Nephron progenitor cell (in vitro differentiated cells): ENCODE results near the gene SEPTIN3.

Experiments used
- DNase-seq: peaks from one replicate; pipeline ENCODE4 v3.0.0; 2021
- H3K27ac Mint-ChIP-seq: 2 replicates; pipeline ENCODE4 v1.8.0; 2021; ENCODE audit warnings: mild to moderate bottlenecking, moderate library complexity, mixed read lengths
- H3K27me3 Mint-ChIP-seq: 2 replicates; pipeline ENCODE4 v1.8.0; 2021; ENCODE audit warnings: mild to moderate bottlenecking, low read depth, mixed read lengths; ENCODE audit not compliant: poor library complexity
- H3K36me3 Mint-ChIP-seq: 2 replicates; pipeline ENCODE4 v1.8.0; 2021; ENCODE audit warnings: low read depth, mixed read lengths
- H3K4me1 Mint-ChIP-seq: 2 replicates; pipeline ENCODE4 v1.8.0; 2021; ENCODE audit warnings: mixed read lengths
- H3K4me3 Mint-ChIP-seq: 2 replicates; pipeline ENCODE4 v1.8.0; 2021; ENCODE audit warnings: mild to moderate bottlenecking, moderate library complexity, mixed read lengths
- H3K9me3 Mint-ChIP-seq: 2 replicates; pipeline ENCODE4 v1.8.0; 2021; ENCODE audit warnings: mild to moderate bottlenecking, moderate library complexity, mixed read lengths
- TF ChIP-seq, protein P1 (sequence below): fragments of 200-600 bp; sonication (generic); IDR thresholded peaks from 2 replicates; pipeline ENCODE4 v1.5.0; 2021; ENCODE audit warnings: antibody characterized with exemption

Gene SEPTIN3

DNA sequence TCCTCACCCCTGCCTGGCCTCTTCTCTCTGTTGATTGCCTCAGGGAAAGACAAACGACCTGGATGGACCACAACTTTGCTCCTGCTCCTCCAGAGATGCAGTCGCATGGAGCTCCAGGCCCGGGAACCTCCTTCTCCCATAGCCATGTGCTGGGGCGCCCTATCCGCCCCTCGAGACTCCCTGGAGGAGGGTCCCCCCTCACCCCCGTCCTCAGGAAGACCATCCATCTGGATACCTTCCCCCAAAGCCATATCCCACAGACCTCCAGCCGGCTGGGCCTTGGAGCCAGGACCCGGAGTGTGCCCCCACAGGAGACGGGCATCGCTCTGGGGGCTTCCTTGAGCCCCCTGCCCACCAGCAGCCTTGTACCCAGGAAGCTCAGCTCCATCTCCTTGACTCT lies 2.2 kb downstream of the SEPTIN3 start:
- H3K36me3 Mint-ChIP-seq, result no peaks in the 10 kb centered on the region
- TF ChIP-seq, protein P1, sequence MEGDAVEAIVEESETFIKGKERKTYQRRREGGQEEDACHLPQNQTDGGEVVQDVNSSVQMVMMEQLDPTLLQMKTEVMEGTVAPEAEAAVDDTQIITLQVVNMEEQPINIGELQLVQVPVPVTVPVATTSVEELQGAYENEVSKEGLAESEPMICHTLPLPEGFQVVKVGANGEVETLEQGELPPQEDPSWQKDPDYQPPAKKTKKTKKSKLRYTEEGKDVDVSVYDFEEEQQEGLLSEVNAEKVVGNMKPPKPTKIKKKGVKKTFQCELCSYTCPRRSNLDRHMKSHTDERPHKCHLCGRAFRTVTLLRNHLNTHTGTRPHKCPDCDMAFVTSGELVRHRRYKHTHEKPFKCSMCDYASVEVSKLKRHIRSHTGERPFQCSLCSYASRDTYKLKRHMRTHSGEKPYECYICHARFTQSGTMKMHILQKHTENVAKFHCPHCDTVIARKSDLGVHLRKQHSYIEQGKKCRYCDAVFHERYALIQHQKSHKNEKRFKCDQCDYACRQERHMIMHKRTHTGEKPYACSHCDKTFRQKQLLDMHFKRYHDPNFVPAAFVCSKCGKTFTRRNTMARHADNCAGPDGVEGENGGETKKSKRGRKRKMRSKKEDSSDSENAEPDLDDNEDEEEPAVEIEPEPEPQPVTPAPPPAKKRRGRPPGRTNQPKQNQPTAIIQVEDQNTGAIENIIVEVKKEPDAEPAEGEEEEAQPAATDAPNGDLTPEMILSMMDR, result no peak
- no peak for DNase-seq

DNA sequence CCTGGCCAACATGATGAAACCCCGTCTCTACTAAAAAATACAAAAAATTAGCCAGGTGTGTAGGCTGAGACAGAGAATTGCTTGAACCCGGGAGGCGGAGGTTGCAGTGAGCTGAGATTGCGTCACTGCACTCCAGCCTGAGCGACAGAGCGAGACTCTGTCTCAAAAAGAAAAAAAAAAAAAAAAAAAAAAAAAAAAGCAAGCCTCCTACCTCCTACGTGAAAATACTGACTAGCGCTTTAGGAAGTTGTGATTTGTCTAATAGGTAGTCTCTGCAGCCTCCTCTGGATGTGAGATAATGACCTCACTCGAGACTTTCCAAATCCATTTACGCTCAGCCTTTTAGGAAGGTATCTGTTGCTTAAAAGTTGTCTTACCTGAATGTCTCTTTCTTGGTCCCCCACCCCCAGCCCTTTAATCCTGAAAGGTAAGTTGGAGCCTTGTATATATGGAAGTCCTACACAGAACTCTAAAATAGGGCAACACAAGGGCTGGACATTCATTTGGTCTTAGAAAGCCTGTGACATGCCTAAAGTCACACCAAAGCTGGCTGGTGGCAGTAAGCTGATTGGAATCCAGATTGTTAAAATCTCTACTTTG lies 5.5 kb downstream of the SEPTIN3 start:
- Mint-ChIP-seq H3K27ac (no peak overlapping the region), H3K27me3 (peaks cover 75% of the 10 kb centered on the region), H3K4me1 (peaks cover 45% of the 10 kb centered on the region), H3K36me3 (no peaks in the 10 kb centered on the region), H3K9me3 (peaks cover 4% of the 10 kb centered on the region), H3K4me3 (no peak overlapping the region)
- TF ChIP-seq, protein P1, result no peak
- DNase-seq, result no peak

More for the DNA sequence above, 2.2 kb downstream of the SEPTIN3 start:
- Mint-ChIP-seq H3K9me3 (peaks cover 4% of the 10 kb centered on the region), H3K4me3 (no peak overlapping the region), H3K27ac (no peak overlapping the region), H3K4me1 (peaks cover 54% of the 10 kb centered on the region), H3K27me3 (peaks cover 60% of the 10 kb centered on the region)

DNA sequence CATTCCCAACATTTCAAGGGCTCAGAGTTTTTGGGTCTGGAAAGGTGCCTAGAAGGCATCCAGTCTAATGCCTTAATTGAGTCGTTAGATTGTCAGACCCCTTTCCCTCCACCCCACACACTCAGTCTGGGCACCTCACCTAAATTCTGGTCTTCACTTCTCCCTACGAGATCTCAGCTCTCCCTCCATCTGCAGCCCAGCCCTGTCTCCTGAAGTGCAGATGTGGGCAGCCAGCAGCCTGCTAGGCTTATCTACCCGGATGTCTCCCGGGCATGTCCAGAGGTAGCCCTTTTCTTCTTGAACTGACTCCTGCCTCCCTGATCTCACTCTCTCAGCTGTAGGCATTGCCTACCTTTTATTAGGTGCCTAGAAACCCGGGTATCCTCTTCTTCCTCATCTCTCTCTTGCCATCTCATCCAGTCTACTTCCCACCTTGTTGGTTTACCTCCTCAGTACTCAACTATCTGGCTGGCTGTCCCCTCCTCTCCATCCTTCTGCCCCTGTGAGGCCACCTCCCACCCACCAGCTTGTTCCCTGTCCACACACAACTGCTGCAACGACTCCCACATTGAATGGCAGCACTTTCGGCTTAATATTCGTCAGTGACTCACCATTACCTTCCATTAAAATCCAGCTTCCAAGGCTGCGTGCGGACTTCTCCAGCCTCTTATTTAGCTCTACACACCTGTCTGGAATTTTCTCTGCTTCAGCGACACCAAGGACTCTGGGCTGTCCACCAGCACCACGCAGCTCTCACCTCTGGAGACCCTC lies 6.2 kb downstream of the SEPTIN3 start:
- Mint-ChIP-seq H3K4me1 (peaks cover 38% of the 10 kb centered on the region), H3K4me3 (peak overlapping the region; percentile 76), H3K36me3 (no peaks in the 10 kb centered on the region), H3K27me3 (peaks cover 70% of the 10 kb centered on the region), H3K27ac (no peak overlapping the region), H3K9me3 (peaks cover 4% of the 10 kb centered on the region)
- no peak for DNase-seq
- TF ChIP-seq, protein P1, result no peak

DNA sequence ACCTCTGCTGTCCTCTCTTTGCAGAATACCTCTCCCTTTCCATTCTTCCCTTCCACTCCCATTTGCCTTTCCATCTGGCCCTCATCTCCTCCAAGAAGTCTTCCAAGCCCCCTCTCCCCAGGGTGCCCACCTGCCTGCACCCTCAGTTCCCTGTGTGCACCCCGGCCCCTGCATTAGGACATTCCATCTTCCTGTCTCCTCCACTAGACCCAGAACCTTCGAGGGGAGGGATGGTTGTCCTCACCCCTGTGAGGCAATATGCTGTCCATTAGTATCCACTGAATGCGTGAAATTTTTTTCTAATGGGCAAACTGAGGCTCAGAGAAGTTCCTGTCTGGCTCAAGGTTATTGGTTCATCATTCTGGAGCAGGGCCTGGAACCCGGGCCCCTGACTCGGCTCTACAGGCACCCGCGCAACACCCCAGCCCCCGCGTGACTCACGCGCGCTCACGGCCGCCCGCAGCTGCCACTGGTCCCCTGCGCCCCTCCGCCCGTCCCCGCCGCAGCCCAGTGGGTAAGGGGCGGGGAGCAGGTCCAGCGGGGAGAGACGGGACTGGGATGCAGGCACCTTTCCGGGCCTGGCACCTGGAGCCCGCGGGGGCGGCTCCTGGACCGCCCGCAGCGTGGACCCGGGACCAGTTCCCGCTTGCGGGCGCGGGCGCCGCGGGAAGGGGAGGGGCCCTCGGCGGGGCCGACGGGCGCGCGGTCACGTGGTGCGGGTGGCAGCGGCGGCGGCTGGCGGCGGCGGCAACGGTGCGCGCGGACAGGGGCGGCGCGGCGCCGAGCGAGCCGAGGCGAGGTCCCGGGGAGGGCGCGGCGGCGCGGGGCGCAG lies 7.0 kb downstream of the SEPTIN3 start:
- peak; percentile 81 for DNase-seq
- Mint-ChIP-seq H3K27ac (no peak overlapping the region), H3K27me3 (peaks cover 66% of the 10 kb centered on the region), H3K4me1 (peaks cover 33% of the 10 kb centered on the region), H3K36me3 (no peaks in the 10 kb centered on the region), H3K4me3 (peak overlapping the region; percentile 76), H3K9me3 (peaks cover 4% of the 10 kb centered on the region)
- TF ChIP-seq, protein P1, result no peak

DNA sequence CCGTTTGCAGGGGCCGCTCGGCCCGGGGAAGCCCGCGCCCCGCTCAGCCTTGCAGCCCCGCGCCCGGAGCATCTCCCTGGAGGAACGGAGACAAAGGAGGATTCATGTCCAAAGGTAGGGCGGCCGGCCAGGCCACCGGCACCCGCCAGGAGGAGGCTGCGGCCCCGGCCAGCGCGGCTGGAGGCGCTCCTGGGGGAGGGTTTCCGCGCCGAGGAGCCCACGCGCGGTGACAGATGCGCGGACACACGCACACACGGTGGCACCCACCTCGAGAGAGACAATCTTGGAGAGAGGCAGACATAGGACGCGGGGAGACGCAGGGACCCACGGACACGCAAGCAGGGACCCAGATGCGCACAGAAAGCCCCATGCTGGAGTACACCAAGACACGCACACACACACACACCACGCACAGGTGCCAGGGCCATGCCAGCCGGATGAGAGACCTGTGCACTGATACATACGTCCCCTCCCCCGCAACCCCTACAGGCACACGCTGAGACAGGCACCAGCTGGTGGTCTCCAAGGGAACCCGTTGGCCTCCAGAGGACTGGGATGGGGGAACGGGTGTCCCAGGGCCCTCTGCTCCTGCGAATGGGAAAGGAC lies 7.8 kb downstream of the SEPTIN3 start:
- H3K9me3 Mint-ChIP-seq, result peaks cover 4% of the 10 kb centered on the region
- H3K4me3 Mint-ChIP-seq, result peak overlapping the region; percentile 80
- H3K27me3 Mint-ChIP-seq, result peaks cover 61% of the 10 kb centered on the region
- TF ChIP-seq, protein P1, result no peak
- H3K27ac Mint-ChIP-seq, result no peak overlapping the region
- H3K36me3 Mint-ChIP-seq, result no peaks in the 10 kb centered on the region
- peak; percentile 37 for DNase-seq
- H3K4me1 Mint-ChIP-seq, result peaks cover 33% of the 10 kb centered on the region
